Liver (tissue), 9 donors: ENCODE results near the gene RNF112. TPM values are rescaled to one million over a fixed set of nuclear protein-coding genes. Genes with fewer than 3 reads are reported as not detected.
A peak's percentile ranks its signal among the peaks of the same experiment; 100 is the strongest.

Experiments
- DNase-seq: peaks from one replicate; pipeline ENCODE4 v3.0.0-alpha.2; 2017; ENCODE audit warnings: low spot score
- H3K27ac ChIP-seq, 2 donors: one replicate each; pipeline ENCODE4 v1.7.0; 2013; ENCODE audit warnings: inconsistent platforms in 2 of 2, low read length in 2 of 2, control low read depth in 1 of 2, low read depth in 1 of 2, mild to moderate bottlenecking in 1 of 2
- H3K27me3 ChIP-seq, 4 donors: one replicate each; pipeline versions ENCODE4 v1.6.1 to v1.7.0; 2013; ENCODE audit warnings: low read length in 3 of 4, inconsistent platforms in 1 of 4, mild to moderate bottlenecking in 1 of 4, moderate library complexity in 1 of 4; ENCODE audit not compliant: control insufficient read depth in 4 of 4, insufficient read depth in 4 of 4
- H3K36me3 ChIP-seq, 4 donors: one replicate each; pipeline versions ENCODE4 v1.6.1 to v1.7.0; 2013; ENCODE audit warnings: low read length in 3 of 4, mild to moderate bottlenecking in 3 of 4, low read depth in 1 of 4, moderate library complexity in 1 of 4; ENCODE audit not compliant: control insufficient read depth in 4 of 4, insufficient read depth in 3 of 4
- H3K4me1 ChIP-seq, 4 donors: one replicate each; pipeline versions ENCODE4 v1.6.1 to v1.7.0; 2013; ENCODE audit warnings: low read length in 3 of 4, mild to moderate bottlenecking in 3 of 4, moderate library complexity in 1 of 4; ENCODE audit not compliant: control insufficient read depth in 4 of 4, insufficient read depth in 4 of 4
- H3K4me3 ChIP-seq, 3 donors: one replicate each; pipeline versions ENCODE4 v1.6.1 to v1.7.0; 2013; ENCODE audit warnings: low read length in 3 of 3, control low read depth in 1 of 3, low read depth in 1 of 3, mild to moderate bottlenecking in 1 of 3
- H3K9ac ChIP-seq, 2 donors: one replicate each; pipeline ENCODE4 v1.7.0; 2013; ENCODE audit warnings: low read length in 2 of 2, mild to moderate bottlenecking in 2 of 2, moderate library complexity in 2 of 2, control low read depth in 1 of 2, low read depth in 1 of 2
- H3K9me3 ChIP-seq, 4 donors: one replicate each; pipeline versions ENCODE4 v1.6.1 to v1.7.0; 2013; ENCODE audit warnings: low read length in 3 of 4; ENCODE audit not compliant: control insufficient read depth in 4 of 4
- ATF3 ChIP-seq: IDR thresholded peaks from 2 replicates; pipeline ENCODE4 v1.6.1; 2016; ENCODE audit warnings: antibody characterized with exemption
- EGR1 ChIP-seq, 2 donors: IDR thresholded peaks; 2 replicates each; pipeline ENCODE4 v1.6.1; 2016 to 2018; ENCODE audit warnings: antibody characterized with exemption in 2 of 2, low read depth in 2 of 2
- FOXA1 ChIP-seq: IDR thresholded peaks from 2 replicates; pipeline ENCODE4 v1.6.1; 2016; ENCODE audit warnings: antibody characterized with exemption
- FOXA2 ChIP-seq: IDR thresholded peaks from 2 replicates; pipeline ENCODE4 v1.6.1; 2016; ENCODE audit warnings: antibody characterized with exemption
- GABPA ChIP-seq, 2 donors: IDR thresholded peaks in 1 of 2; conservative IDR thresholded peaks in 1 of 2; 2 replicates each; pipeline ENCODE4 v1.6.1; 2016; ENCODE audit warnings: antibody characterized with exemption in 2 of 2, mild to moderate bottlenecking in 1 of 2, moderate library complexity in 1 of 2
- HNF4A ChIP-seq, 2 donors: conservative IDR thresholded peaks; 2 replicates each; pipeline ENCODE4 v1.6.1; 2016; ENCODE audit warnings: antibody characterized with exemption in 2 of 2, mild to moderate bottlenecking in 2 of 2
- JUND ChIP-seq, 2 donors: IDR thresholded peaks; 2 replicates each; pipeline ENCODE4 v1.6.1; 2016; ENCODE audit warnings: antibody characterized with exemption in 2 of 2
- NR2F2 ChIP-seq: IDR thresholded peaks from 2 replicates; pipeline ENCODE4 v1.6.1; 2016; ENCODE audit warnings: antibody characterized with exemption
- RAD21 ChIP-seq, 2 donors: IDR thresholded peaks; 2 replicates each; pipeline ENCODE4 v1.6.1; 2016; ENCODE audit warnings: antibody characterized with exemption in 2 of 2, mild to moderate bottlenecking in 2 of 2
- REST ChIP-seq: IDR thresholded peaks from 2 replicates; pipeline ENCODE4 v1.6.1; 2016; ENCODE audit warnings: antibody characterized with exemption, mild to moderate bottlenecking
- RXRA ChIP-seq, 2 donors: IDR thresholded peaks; 2 replicates each; pipeline ENCODE4 v1.6.1; 2017 to 2018; ENCODE audit warnings: antibody characterized with exemption in 2 of 2, mild to moderate bottlenecking in 1 of 2
- SP1 ChIP-seq: IDR thresholded peaks from 2 replicates; pipeline ENCODE4 v1.6.1; 2018; ENCODE audit warnings: antibody characterized with exemption, mild to moderate bottlenecking
- TAF1 ChIP-seq: conservative IDR thresholded peaks from 2 replicates; pipeline ENCODE4 v1.6.1; 2016; ENCODE audit warnings: antibody characterized with exemption, mild to moderate bottlenecking
- YY1 ChIP-seq: IDR thresholded peaks from 2 replicates; pipeline ENCODE4 v1.6.1; 2016; ENCODE audit warnings: antibody characterized with exemption, mild to moderate bottlenecking
- ZBTB33 ChIP-seq: IDR thresholded peaks from 2 replicates; pipeline ENCODE4 v1.6.1; 2016; ENCODE audit warnings: antibody characterized with exemption
- WGBS: extraction: QIAGEN DNeasy Blood & Tissue Kit; methylation state at CpG from one replicate; pipeline ENCODE4 v1.1.7; 2013; 5-methylcytosine and 5-hydroxymethylcytosine counted together
- polyA plus RNA-seq, 2 donors: library from polyadenylated mRNA; stranded (reverse) in 1 of 2; unstranded in 1 of 2; fragments of 200-250 nt in 1 of 2; fragments of >200 nt in 1 of 2; fragmentation: Nextera tagmentation in 1 of 2; extraction: Ambion mirVana in 1 of 2; gene quantifications; one replicate each; pipeline versions ENCODE4 v1.2.1 to v1.2.3, GENCODE V29; 2013 to 2015
- total RNA-seq, 2 donors: library from RNA; depleted of rRNA; stranded (reverse); fragments of >200 nt; gene quantifications; one replicate each; pipeline ENCODE4 v1.2.3, GENCODE V29; 2014
- TF ChIP-seq, protein P1 (sequence below): fragments of 150-350 bp; IDR thresholded peaks from 2 replicates; pipeline ENCODE4 v1.5.1; 2017; ENCODE audit warnings: improper control_type of control experiment, low read depth, low read length; ENCODE audit not compliant: missing input control
- donor health status: healthy.
- donor health status: healthy.
- donor health status: healthy.
- donor health status: healthy.
- donor health status: healthy.

RNF112 gene
- total and polyA plus RNA-seq, 4 donors, result 0.04 to 0.42 (median 0.20) TPM

GRCh38 chr17:19397556-19398041 is 13.4 kb upstream of the RNF112 start:
- DNase-seq, result no peak
- H3K4me1 ChIP-seq, result no peaks in the 10 kb centered on the region
- no peaks in the 10 kb centered on the region for H3K27me3 ChIP-seq
- H3K4me3 ChIP-seq, result no peak overlapping the region
- no peaks in the 10 kb centered on the region for H3K36me3 ChIP-seq
- 73% methylated on average over 6 of the region's 6 CpGs for WGBS
- TF ChIP-seq HNF4A (conservative IDR thresholded peaks at IDR 0.05) (no peak), FOXA2 (no peak), ZBTB33 (no peak), RAD21 (IDR thresholded peaks at IDR 0.05) (no peak), FOXA1 (no peak), REST (no peak), JUND (IDR thresholded peaks at IDR 0.05) (no peak), TAF1 (no peak), ATF3 (no peak), SP1 (no peak), GABPA (IDR thresholded peaks at IDR 0.05 in 1 of 2, conservative IDR thresholded peaks at IDR 0.05 in 1 of 2) (no peak), YY1 (no peak), NR2F2 (no peak)
- TF ChIP-seq, protein P1, sequence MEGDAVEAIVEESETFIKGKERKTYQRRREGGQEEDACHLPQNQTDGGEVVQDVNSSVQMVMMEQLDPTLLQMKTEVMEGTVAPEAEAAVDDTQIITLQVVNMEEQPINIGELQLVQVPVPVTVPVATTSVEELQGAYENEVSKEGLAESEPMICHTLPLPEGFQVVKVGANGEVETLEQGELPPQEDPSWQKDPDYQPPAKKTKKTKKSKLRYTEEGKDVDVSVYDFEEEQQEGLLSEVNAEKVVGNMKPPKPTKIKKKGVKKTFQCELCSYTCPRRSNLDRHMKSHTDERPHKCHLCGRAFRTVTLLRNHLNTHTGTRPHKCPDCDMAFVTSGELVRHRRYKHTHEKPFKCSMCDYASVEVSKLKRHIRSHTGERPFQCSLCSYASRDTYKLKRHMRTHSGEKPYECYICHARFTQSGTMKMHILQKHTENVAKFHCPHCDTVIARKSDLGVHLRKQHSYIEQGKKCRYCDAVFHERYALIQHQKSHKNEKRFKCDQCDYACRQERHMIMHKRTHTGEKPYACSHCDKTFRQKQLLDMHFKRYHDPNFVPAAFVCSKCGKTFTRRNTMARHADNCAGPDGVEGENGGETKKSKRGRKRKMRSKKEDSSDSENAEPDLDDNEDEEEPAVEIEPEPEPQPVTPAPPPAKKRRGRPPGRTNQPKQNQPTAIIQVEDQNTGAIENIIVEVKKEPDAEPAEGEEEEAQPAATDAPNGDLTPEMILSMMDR, result no peak
- H3K27ac ChIP-seq, result no peak overlapping the region
- H3K9me3 ChIP-seq, result no peaks in the 10 kb centered on the region
- no peak overlapping the region for H3K9ac ChIP-seq

- Histone ChIP-seq H3K27ac (peak overlapping the region in 1 of 2 donors; percentile 27), H3K4me3 (no peak overlapping the region), H3K36me3 (no peaks in the 10 kb centered on the region), H3K4me1 (no peaks in the 10 kb centered on the region), H3K27me3 (no peaks in the 10 kb centered on the region), H3K9ac (no peak overlapping the region), H3K9me3 (no peaks in the 10 kb centered on the region)
- WGBS, result 68% methylated on average over 2 of the region's 2 CpGs
- no peak for DNase-seq
- TF ChIP-seq EGR1 (IDR thresholded peaks at IDR 0.05; ENCODE audit: low read depth in 2 of 2) (no peak), YY1 (no peak), FOXA2 (no peak), ZBTB33 (no peak), HNF4A (conservative IDR thresholded peaks at IDR 0.05) (no peak), ATF3 (no peak), NR2F2 (peak; percentile 98), RAD21 (IDR thresholded peaks at IDR 0.05) (no peak), JUND (IDR thresholded peaks at IDR 0.05) (no peak), RXRA (IDR thresholded peaks at IDR 0.05) (peak; percentile 47 to 54), GABPA (IDR thresholded peaks at IDR 0.05 in 1 of 2, conservative IDR thresholded peaks at IDR 0.05 in 1 of 2) (no peak), FOXA1 (no peak)
- TF ChIP-seq, protein P1, result no peak
Observed at GRCh38 chr17:19398301-19399181, 12.5 kb upstream of the RNF112 start.
